Measurements from ENCODE around the gene PCAT6. TPM values are rescaled to one million over a fixed set of nuclear protein-coding genes. Genes with fewer than 3 reads are reported as not detected.

PCAT6 gene
- total and polyA plus RNA-seq, 2 donors (not counting 1 experiment from before 2014, with no cell fraction given), result 1.1 to 1.6 TPM

GRCh38 chr1:202811296-202812175 is 782 bp downstream of the PCAT6 start:
- ATAC-seq (ENCODE audit: low read depth) (no peak), DNase-seq (peak; percentile 15)
- Histone ChIP-seq H3K27ac (ENCODE audit: low read length in 2 of 2) (peak overlapping the region in 1 of 2 donors; percentile 69), H2AFZ (ENCODE audit: insufficient read depth, low read depth, low read length, poor library complexity, severe bottlenecking) (peak overlapping the region; percentile 99), H3K4me3 (ENCODE audit: control extremely low read depth in 1 of 5, extremely low read depth in 1 of 5, insufficient read depth in 1 of 5, low read depth in 2 of 5, low read length in 4 of 5) (peak overlapping the region; percentile 9 to 91 (median 86)), H3K4me2 (replicated peaks; ENCODE audit: low read depth, low read length, poor library complexity, severe bottlenecking) (peak overlapping the region; percentile 99), H3K27me3 (replicated peaks in 1 of 4; ENCODE audit: control extremely low read depth in 1 of 4, control insufficient read depth in 3 of 4, insufficient read depth in 4 of 4, low read length in 3 of 4) (peaks cover 0 to 15% (median 2%) of the 10 kb centered on the region in 4 experiments), H4K20me1 (ENCODE audit: control insufficient read depth, insufficient read depth, low read length, poor library complexity, severe bottlenecking) (peaks cover 5% of the 10 kb centered on the region), H3K79me2 (ENCODE audit: control insufficient read depth, insufficient read depth, low read length) (peaks cover 22% of the 10 kb centered on the region), H3K9ac (ENCODE audit: low read length) (peak overlapping the region; percentile 76), H3K4me1 (ENCODE audit: control insufficient read depth in 2 of 2, insufficient read depth in 2 of 2, low read length in 2 of 2) (peaks cover 15 to 25% of the 10 kb centered on the region in 2 donors), H3K9me3 (ENCODE audit: control extremely low read depth in 1 of 3, control insufficient read depth in 2 of 3, insufficient read depth in 1 of 3, low read length in 2 of 3) (peaks cover 0 to 4% (median 2%) of the 10 kb centered on the region in 3 donors), H3K36me3 (replicated peaks in 1 of 2; ENCODE audit: control extremely low read depth in 1 of 2, control insufficient read depth in 1 of 2, extremely low read depth in 1 of 2, insufficient read depth in 2 of 2, low read length in 1 of 2) (no peaks in the 10 kb centered on the region)
- H3K27me3 Mint-ChIP-seq, result peaks cover 6% of the 10 kb centered on the region
- 12% methylated on average over 36 of the region's 43 CpGs for WGBS (ENCODE audit: insufficient coverage)
- CTCF ChIA-PET, result interaction anchor here (0.8 kb wide), 1 partner anchor 92 kb away, joined by 3 read pairs; no protein-coding TSS in a partner anchor
- no peak for TF ChIP-seq CTCF (IDR thresholded peaks at IDR 0.05)
- no peak for TF ChIP-seq EZH2 (IDR thresholded peaks at IDR 0.05; ENCODE audit: borderline replicate concordance, insufficient read depth, low read depth, low read length, poor library complexity, severe bottlenecking)
- intact Hi-C loops (cut with micrococcal nuclease), result loop anchor here (2.0 kb wide), 1 partner anchor 463 kb away; the partner anchor contains the start of gene PPP1R12B
- H3K9me3 Mint-ChIP-seq (ENCODE audit: insufficient read depth), result no peaks in the 10 kb centered on the region
- peak overlapping the region; percentile 64 for H3K27ac Mint-ChIP-seq
- peaks cover 24% of the 10 kb centered on the region for H3K4me1 Mint-ChIP-seq
- POLR2A ChIA-PET, result interaction anchor here (1.4 kb wide), 1 partner anchor 157 kb away, joined by 3 read pairs; no protein-coding TSS in a partner anchor
- H3K4me3 Mint-ChIP-seq, result peak overlapping the region; percentile 87
